Neural cell (in vitro differentiated cells): ENCODE results near the gene TMEM116. TPM values are rescaled to one million over a fixed set of nuclear protein-coding genes. Genes with fewer than 3 reads are reported as not detected.

Experiments used
- H2AFZ ChIP-seq: fragments of 200-600, 300-800 bp; sonication (generic), shearing (Covaris generic); 2 replicates; pipeline ENCODE4 v1.6.0; 2014; ENCODE audit warnings: low read depth, mild to moderate bottlenecking, antibody characterized with exemption, low read length, moderate library complexity
- H3F3A ChIP-seq: fragments of 200-600 bp; shearing (Covaris generic); 2 replicates; pipeline ENCODE4 v1.6.1; 2016; ENCODE audit warnings: mild to moderate bottlenecking, moderate library complexity, mixed read lengths, antibody characterized with exemption, low read length; ENCODE audit not compliant: insufficient read depth, poor library complexity, severe bottlenecking
- H3K27ac ChIP-seq: fragments of 200-600, 300-800 bp; sonication (generic), shearing (Covaris generic); 2 replicates; pipeline ENCODE4 v1.5.1; 2014; ENCODE audit warnings: mild to moderate bottlenecking, low read length, moderate library complexity
- H3K27me3 ChIP-seq: fragments of 300-800, 200-600 bp; sonication (generic), shearing (Covaris generic); 2 replicates; pipeline ENCODE4 v1.6.0; 2014; ENCODE audit warnings: mild to moderate bottlenecking, low read depth, low read length, moderate library complexity; ENCODE audit not compliant: insufficient read depth
- H3K36me3 ChIP-seq: fragments of 300-800, 200-600 bp; sonication (generic), shearing (Covaris generic); 2 replicates; pipeline ENCODE4 v1.5.1; 2014; ENCODE audit warnings: mild to moderate bottlenecking, antibody characterized with exemption, low read length, moderate library complexity; ENCODE audit not compliant: insufficient read depth
- H3K4me2 ChIP-seq: fragments of 300-800, 200-600 bp; sonication (generic), shearing (Covaris generic); 2 replicates; pipeline ENCODE4 v1.6.0; 2014; ENCODE audit warnings: mild to moderate bottlenecking, low read length
- H3K4me3 ChIP-seq: fragments of 300-800, 200-600 bp; sonication (generic), shearing (Covaris generic); 2 replicates; pipeline ENCODE4 v1.5.1; 2014; ENCODE audit warnings: mild to moderate bottlenecking, low read length, moderate library complexity
- H3K79me2 ChIP-seq: fragments of 200-600 bp; shearing (Covaris generic); replicated peaks from 2 replicates; pipeline ENCODE4 v1.6.0; 2014; ENCODE audit warnings: mild to moderate bottlenecking, low read length, moderate library complexity; ENCODE audit not compliant: insufficient read depth
- H3K9ac ChIP-seq: fragments of 300-800, 200-600 bp; sonication (generic), shearing (Covaris generic); 2 replicates; pipeline ENCODE4 v1.6.1; 2016; ENCODE audit warnings: mild to moderate bottlenecking, low read length, mixed read lengths
- H3K9me2 ChIP-seq: fragments of 200-600 bp; shearing (Covaris generic); 2 replicates; pipeline ENCODE4 v1.6.1; 2016; ENCODE audit warnings: mild to moderate bottlenecking, low read length, mixed read lengths; ENCODE audit not compliant: insufficient read depth
- H3K9me3 ChIP-seq: fragments of 200-600, 300-800 bp; sonication (generic), shearing (Covaris generic); 2 replicates; pipeline ENCODE4 v1.6.1; 2016; ENCODE audit warnings: mild to moderate bottlenecking, mixed run types, low read length, moderate library complexity, mixed read lengths
- H4K20me1 ChIP-seq: fragments of 200-600 bp; shearing (Covaris generic); 2 replicates; pipeline ENCODE4 v1.6.1; 2016; ENCODE audit warnings: mild to moderate bottlenecking, mixed run types; ENCODE audit not compliant: insufficient read depth
- EP300 ChIP-seq: fragments of 450-650 bp; conservative IDR thresholded peaks from 2 replicates; pipeline ENCODE4 v1.6.1; 2014; ENCODE audit warnings: antibody characterized with exemption, mild to moderate bottlenecking, moderate library complexity; ENCODE audit not compliant: poor library complexity, severe bottlenecking
- EZH2 ChIP-seq: fragments of 200-600, 300-800 bp; shearing (Covaris generic), sonication (generic); IDR thresholded peaks from 2 replicates; pipeline ENCODE4 v1.6.1; 2014; ENCODE audit warnings: antibody characterized with exemption, low read length, borderline replicate concordance, mild to moderate bottlenecking; ENCODE audit not compliant: insufficient read depth, poor library complexity, severe bottlenecking
- MXI1 ChIP-seq: fragments of 450-650 bp; conservative IDR thresholded peaks from 2 replicates; pipeline ENCODE4 v1.6.1; 2014; ENCODE audit warnings: antibody characterized with exemption, mild to moderate bottlenecking; ENCODE audit not compliant: poor library complexity, severe bottlenecking
- POLR2AphosphoS5 ChIP-seq: IDR thresholded peaks from 2 replicates; pipeline ENCODE4 v1.6.1; 2012
- RAD21 ChIP-seq: fragments of 450-650 bp; conservative IDR thresholded peaks from 2 replicates; pipeline ENCODE4 v1.6.1; 2014; ENCODE audit warnings: antibody characterized with exemption, mild to moderate bottlenecking, moderate library complexity
- REST ChIP-seq: IDR thresholded peaks from 2 replicates; pipeline ENCODE4 v1.6.1; 2012; ENCODE audit warnings: borderline replicate concordance
- SMC3 ChIP-seq: fragments of 450-650 bp; conservative IDR thresholded peaks from 2 replicates; pipeline ENCODE4 v1.6.1; 2014; ENCODE audit warnings: antibody characterized with exemption, mild to moderate bottlenecking, moderate library complexity; ENCODE audit not compliant: poor library complexity
- TAF1 ChIP-seq: IDR thresholded peaks from 2 replicates; pipeline ENCODE4 v1.6.1; 2012; ENCODE audit warnings: low read depth
- polyA plus RNA-seq: library from polyadenylated mRNA; depleted of rRNA; stranded (reverse); fragments of >200 nt; gene quantifications from 2 replicates; pipeline ENCODE4 v1.2.3, GENCODE V29; 2014
- TF ChIP-seq, protein P1 (sequence below): fragments of 450-650 bp; IDR thresholded peaks from 2 replicates; pipeline ENCODE4 v1.5.1; 2014; ENCODE audit warnings: antibody characterized with exemption, mild to moderate bottlenecking, moderate library complexity; ENCODE audit not compliant: poor library complexity, severe bottlenecking

The TMEM116 gene
- polyA plus RNA-seq, 1 donor from 2014 or later = 15.4 TPM

DNA sequence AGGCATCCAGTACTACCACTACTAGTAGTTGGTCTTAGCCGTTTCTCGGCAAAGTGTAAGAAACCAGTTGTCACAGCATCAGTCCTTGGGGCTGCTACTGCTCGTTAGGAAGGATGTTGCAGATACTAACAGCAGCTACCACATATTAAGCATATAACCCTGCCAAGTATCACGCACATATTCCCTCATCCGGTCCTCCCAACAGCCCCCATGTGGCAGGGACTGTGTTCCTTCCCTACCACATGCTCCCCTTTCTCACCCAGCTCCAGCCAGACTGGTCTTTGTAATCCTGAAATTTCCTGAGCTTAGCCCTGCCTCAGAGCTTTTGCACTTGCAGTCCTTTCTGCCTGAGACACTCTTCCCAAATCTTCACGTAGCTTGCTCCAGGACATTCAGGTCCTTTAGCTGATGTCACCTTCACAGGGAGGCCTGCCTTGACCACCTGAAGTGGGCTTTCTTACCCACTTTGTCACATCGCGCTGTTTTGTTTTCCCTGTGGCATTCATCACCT lies 8.0 kb upstream of the TMEM116 start:
- Histone ChIP-seq H3K36me3 (peaks cover 13% of the 10 kb centered on the region), H3K79me2 (peaks cover 30% of the 10 kb centered on the region), H3K4me3 (no peak overlapping the region), H3K9ac (no peak overlapping the region), H3K4me2 (no peak overlapping the region), H3K27me3 (no peaks in the 10 kb centered on the region), H2AFZ (no peak overlapping the region), H4K20me1 (peaks cover 3% of the 10 kb centered on the region), H3K9me3 (no peaks in the 10 kb centered on the region), H3K27ac (no peak overlapping the region), H3F3A (no peaks in the 10 kb centered on the region), H3K9me2 (no peaks in the 10 kb centered on the region)
- TF ChIP-seq, protein P1, sequence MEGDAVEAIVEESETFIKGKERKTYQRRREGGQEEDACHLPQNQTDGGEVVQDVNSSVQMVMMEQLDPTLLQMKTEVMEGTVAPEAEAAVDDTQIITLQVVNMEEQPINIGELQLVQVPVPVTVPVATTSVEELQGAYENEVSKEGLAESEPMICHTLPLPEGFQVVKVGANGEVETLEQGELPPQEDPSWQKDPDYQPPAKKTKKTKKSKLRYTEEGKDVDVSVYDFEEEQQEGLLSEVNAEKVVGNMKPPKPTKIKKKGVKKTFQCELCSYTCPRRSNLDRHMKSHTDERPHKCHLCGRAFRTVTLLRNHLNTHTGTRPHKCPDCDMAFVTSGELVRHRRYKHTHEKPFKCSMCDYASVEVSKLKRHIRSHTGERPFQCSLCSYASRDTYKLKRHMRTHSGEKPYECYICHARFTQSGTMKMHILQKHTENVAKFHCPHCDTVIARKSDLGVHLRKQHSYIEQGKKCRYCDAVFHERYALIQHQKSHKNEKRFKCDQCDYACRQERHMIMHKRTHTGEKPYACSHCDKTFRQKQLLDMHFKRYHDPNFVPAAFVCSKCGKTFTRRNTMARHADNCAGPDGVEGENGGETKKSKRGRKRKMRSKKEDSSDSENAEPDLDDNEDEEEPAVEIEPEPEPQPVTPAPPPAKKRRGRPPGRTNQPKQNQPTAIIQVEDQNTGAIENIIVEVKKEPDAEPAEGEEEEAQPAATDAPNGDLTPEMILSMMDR = no peak
- TF ChIP-seq EP300 (no peak), TAF1 (no peak), EZH2 (no peak)

DNA sequence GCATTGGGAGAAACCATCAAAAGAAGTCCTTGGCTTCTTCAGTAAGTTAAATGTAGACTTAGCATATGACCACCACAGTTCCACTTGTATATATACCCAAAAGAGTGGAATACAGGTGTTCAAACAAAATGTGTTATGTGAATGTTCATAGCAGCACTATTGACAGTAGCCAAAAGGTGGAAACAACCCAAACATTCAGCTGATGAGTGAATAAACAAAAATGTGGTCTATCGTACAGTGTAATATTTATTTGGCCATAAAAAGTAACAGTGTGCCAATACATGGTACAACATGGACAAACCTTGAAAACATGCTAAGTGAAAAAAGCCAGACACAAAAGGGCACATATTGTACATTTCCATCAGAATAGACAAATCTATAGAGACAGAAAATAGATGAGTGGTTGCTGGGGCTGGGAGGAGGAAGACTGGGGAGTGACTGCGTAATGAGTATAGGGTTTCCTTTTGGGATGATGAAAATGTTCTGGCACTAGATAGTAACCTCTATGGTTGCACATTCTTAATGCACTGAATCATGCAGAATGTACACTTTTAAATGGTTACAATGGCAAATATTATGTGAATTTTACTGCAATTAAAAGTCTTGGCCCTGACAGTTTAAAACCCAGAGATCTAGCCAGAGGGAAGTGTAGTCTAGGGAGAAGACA lies 5.7 kb upstream of the TMEM116 start:
- Histone ChIP-seq H3K27ac (no peak overlapping the region), H4K20me1 (peaks cover 3% of the 10 kb centered on the region), H3K9ac (no peak overlapping the region), H3F3A (no peaks in the 10 kb centered on the region), H2AFZ (no peak overlapping the region), H3K4me3 (no peak overlapping the region), H3K9me3 (no peaks in the 10 kb centered on the region), H3K36me3 (peaks cover 9% of the 10 kb centered on the region), H3K79me2 (peaks cover 38% of the 10 kb centered on the region), H3K9me2 (no peaks in the 10 kb centered on the region), H3K27me3 (no peaks in the 10 kb centered on the region), H3K4me2 (no peak overlapping the region)
- TF ChIP-seq EZH2 (no peak), EP300 (no peak)

DNA sequence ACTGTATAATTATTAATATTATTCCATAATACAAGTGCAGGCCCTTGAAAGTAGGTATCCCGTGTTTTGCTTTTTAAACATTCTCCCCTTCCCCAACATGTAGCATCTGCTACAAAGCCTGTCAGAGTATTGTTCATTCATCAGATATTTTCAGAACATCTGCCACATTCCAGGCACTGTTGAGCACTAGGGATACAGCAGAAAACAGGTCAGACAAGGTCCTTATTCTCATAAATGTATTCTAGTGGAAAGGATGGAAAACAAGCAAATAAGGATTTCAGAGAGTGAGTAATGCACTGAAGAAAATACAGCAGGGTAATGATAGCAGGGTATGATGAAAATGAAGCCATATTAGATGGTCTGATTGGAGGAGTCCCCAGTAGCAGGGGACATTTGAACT lies 4.1 kb upstream of the TMEM116 start:
- H3K27me3 ChIP-seq = no peaks in the 10 kb centered on the region
- H3K4me3 ChIP-seq = no peak overlapping the region
- TF ChIP-seq RAD21 (no peak), REST (no peak), SMC3 (no peak), EP300 (no peak), TAF1 (no peak), MXI1 (no peak), EZH2 (no peak), POLR2AphosphoS5 (no peak)
- TF ChIP-seq, protein P1 = no peak
- H3K9me2 ChIP-seq = no peaks in the 10 kb centered on the region
- H3K9ac ChIP-seq = no peak overlapping the region
- peaks cover 3% of the 10 kb centered on the region for H4K20me1 ChIP-seq
- no peaks in the 10 kb centered on the region for H3K9me3 ChIP-seq
- peaks cover 38% of the 10 kb centered on the region for H3K79me2 ChIP-seq
- peaks cover 3% of the 10 kb centered on the region for H3F3A ChIP-seq
- H3K27ac ChIP-seq = no peak overlapping the region
- H2AFZ ChIP-seq = no peak overlapping the region
- no peak overlapping the region for H3K4me2 ChIP-seq
- peaks cover 9% of the 10 kb centered on the region for H3K36me3 ChIP-seq
